AG08396 (cell line): ENCODE measurements around the gene ANXA3.
"Not testable (repeated sequence)": the region's sequence is repeated elsewhere in the genome, so short reads cannot be mapped to it uniquely, and the experiment has no call there.

ENCODE experiments used
- DNase-seq: peaks from one replicate; pipeline ENCODE4 v3.0.0; 2012; ENCODE audit warnings: low spot score, mixed read lengths

The ANXA3 gene

DNA sequence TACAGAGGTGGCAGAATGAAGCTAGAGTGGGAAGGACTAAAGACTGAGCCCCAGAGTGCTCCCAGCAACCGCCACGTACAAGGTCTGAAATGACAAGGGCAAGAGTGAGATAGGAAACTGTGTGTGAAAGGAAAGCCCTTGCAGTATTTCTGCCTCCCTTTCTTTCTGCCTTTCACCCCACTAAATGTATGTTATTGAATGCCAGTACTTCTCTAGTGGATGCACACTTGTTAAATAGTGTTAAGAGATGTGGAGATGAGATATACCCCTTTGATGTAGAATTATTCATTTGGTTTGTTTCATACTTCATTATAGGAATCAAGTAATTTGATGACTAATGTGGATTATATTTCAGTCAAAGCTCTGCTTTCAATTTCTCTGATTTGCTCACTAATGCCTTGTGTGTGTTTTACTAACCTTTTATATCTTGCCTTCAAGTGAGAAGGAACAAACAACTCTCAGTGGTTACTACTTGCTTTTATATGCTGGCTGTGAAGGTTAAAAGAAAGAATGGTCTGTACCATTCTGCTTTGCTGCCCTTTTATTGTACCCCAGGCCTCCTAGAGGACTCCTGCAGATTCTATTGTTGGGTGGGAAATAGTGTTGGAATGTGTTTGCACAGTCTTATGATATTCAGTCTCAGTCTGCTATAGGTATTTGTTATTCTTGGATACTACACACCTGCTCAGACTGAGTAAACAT, 8.0 kb upstream of the ANXA3 start:
- no peak for DNase-seq

DNA sequence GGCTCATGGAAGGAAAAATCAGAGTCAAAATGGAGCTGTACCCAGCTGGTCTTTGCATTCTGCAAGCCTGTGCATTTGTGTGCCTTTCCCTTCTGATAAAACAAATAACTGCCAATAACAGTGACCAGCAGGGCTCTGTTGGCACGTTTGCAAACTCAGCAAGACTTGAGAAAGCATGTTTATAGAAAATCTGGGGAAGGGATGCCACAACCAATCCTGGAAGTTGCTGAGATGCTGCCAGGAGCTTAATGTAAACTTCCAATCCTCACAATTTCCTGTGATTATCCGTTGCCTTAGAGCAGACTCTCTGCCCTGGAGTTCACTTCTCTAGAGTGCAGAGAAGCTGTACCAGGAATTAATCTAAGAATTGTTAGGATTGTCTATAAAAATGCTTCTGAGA, 6.9 kb upstream of the ANXA3 start:
- DNase-seq, result no peak

DNA sequence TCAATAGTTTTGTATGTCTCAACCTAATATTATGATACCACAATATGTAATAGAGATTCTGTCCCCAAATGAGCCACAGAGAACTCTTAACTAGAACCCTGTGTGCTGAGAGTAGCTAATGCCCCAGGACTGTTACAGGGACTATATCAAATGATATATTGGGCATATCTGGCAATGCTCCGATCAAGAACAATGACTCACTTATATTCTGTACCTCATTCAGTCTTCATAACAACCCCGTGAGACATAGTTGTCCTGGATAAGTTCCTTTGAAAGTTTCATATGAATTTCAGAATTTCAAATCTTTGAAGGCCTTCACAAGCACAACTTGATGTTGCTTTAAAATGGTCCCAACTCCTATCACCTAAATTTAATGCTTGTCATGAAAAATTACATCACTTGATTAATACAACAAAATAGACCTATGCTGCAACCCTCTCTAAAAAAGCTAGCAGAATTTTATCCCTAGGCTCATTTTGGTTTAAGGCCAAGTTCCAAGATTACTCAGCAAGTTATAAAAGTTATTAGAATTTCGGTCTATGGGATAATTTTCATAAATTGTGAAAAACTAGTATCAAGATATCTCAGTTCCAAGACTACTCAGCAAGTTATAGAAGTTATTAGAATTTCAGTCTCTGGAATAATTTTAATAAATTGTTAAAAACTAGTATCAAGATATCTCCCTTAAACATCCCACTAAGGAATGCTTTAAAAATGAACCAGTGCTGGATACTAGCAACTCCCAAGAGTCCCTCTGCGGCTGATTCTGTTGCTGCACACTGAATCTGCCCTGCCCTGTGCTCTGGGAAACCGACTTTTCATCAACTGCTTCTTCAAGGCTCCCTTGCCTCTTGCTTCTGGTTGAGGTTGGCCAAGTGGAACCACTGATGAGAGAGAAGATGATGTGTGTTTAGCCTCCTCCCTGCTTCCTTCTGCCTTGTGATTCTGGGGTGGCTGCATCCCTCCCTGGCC, 6.0 kb upstream of the ANXA3 start:
- peak; percentile 32 for DNase-seq

DNA sequence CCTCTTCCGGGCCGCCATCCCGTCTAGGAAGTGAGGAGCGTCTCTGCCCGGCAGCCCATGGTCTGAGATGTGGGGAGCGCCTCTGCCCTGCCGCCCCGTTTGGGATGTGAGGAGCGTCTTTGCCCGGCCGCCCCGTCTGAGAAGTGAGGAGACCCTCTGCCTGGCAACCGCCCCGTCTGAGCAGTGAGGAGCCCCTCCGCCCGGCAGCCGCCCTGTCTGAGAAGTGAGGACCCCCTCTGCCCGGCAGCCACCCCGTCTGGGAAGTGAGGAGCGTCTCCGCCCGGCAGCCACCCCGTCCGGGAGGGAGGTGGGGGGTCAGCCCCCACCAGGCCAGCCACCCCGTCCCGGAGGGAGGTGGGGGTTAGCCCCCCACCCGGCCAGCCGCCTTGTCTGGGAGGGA, 3.7 kb upstream of the ANXA3 start:
- DNase-seq, result not testable (repeated sequence)

DNA sequence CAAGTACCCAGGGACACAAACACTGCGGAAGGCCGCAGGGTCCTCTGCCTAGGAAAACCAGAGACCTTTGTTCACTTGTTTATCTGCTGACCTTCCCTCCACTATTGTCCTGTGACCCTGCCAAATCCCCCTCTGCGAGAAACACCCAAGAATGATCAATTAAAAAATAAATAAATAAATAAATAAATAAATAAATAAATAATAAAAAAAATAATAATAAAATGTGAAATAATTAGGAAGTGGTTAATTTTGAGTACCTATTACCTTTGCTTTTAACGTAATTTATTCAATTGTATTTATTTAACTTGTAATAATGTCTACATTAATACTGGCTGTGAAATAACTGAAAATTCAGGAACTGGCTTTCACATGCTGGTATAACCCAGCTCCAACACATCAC, 2.7 kb upstream of the ANXA3 start:
- not testable (repeated sequence) for DNase-seq

DNA sequence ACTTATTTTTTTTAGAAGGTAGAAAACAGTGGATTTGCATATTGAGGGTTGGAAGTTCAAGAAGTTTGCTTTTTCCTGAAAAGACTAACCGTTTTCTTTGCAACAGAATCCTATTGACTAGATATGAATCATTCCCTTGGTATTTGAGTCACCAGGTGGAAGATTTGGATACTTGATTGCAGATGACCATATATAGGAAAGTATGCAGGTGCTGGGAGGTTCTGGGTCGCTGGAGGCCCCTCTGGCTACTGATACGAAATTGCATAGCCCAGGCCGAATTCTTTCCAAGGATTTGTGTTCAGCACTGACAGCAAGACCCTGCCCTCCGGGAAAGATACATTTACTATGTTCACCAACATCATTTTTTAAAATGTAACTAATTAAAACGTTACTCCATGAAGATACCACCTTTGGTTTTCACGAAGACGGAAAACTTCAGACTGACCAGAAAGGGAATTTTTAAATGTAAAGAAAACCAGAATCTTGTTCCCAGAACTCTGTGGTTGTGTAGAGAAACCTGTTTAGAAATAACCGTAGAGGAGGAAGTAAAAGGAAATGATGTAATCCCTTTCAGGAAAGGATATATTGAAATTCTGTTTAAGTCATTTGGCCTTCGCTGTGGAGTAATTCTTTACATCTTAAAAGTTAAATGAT, 946 bp downstream of the ANXA3 start:
- DNase-seq, result no peak

DNA sequence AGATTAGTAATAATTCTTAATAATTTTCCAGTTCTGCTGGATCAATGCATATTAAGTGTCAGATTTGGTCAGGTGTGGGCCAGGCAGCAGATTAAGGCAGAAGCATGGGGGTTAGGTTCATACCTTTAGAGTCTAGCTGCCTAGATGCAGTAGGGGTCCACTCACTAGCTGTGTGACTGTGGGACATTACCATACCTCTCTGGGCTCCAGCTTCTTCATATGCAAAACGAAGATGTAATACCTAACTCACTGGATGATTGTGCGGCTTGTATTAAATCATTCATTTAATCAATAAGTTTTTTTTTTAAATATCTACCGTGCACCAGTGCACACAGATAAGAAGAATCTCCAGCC, 1.4 kb downstream of the ANXA3 start:
- DNase-seq, result no peak

DNA sequence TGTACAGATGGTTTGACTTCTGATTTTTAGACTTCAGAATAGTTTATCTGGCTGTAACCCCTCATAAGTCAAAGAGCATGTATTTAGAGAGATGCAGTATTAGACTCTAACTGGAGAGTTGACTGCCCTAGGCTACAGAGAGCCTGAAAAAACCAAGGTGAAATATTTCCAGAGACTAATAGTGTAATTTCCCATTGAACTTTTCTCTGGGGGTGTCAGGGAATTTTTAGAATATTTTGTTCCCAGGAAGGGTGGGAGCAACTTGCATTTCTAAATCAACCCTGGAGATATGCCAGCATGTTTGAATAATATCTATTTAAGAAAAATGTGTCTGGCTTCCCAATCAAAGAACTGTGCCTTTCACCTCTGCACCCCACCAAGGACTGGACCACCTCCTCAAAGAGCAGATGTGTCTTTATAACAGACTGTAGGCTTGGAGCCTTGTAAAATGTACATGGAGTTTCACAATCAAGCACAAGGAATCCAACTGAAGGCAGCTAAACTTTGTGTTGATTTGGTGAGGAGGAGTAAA, 2.0 kb downstream of the ANXA3 start:
- no peak for DNase-seq

DNA sequence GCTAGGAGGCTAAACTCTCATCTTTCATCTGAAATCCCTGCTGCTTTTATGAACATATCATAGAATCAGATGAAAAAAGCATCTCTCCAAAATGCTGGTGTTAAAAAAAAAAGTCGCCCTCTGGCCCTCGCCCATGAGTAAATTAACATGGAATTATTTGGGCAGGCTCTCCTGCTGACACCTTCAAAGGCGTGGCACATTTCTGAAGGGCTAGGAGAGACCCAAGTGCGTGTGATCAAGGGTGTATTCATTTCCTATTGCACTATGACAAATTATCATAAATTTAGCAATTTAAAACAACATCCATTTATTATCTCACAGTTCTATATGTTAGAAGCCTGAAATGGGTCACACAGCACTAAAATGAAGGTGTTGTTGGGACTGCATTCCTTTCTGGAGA, 5.1 kb downstream of the ANXA3 start:
- DNase-seq, result no peak

DNA sequence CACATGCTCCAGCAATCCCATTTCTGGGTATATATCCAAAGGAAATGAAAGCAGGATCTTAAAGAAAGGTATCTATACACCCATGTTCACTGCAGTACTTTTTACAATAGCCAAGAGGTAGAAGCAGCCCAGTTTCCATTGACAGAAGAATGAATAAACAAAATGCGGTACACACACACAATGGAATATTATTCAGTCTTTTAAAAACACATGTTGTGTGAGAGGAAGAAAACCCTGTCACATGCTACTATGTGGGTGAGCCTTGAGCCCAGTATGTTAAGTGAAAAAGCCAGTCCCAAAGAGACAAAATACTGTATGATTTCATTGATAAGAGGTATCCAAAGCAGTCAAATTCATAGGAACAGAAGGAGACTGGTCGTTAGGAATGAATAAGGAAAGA, 6.3 kb downstream of the ANXA3 start:
- DNase-seq, result no peak

DNA sequence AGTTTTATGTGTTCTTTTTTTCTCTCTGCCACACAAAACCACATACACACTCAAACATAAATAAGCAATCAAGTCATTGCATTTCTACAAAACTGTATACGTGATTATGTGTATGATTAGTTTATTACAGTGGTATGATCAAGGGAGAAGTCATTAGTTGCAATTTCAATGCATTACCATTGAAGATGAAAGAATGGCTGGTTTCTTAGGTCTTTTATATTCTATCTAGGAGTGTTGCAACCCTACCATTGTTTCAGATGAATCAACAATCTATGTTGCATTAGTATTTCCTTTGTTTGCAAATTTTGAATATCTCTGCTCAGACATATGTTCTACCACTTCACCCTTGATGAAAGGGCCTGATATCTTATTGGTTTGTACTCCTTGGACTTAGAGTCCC, 6.8 kb downstream of the ANXA3 start:
- no peak for DNase-seq

DNA sequence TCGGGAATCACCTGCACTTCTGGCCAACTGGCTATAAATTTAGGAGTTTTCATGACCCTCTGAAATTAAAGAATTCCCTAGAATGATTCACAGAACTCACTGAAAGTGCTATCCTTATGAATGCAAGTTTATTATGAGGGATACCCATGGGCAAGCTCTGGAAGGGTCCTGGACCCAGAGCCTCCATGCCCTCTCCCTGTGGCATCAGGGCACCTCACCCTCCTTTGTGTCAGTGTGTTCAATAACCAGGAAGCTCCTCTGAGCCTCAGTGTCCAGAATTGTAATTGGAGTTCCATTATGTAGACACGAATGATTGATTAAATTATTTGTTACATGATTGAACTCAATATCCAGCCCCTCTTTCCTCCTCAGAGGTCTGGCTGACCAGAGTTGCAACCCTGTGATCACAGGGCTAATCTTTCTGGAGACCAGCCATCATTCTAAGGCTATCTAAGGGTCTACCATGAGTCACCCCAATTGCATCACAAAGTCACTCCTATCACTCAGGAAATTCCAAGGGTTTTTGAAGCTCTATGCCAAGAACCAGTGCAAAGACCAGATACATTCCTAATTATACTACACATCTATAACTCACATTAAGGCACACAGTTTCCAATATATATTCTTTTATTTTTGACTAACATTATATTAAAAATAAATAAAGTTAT, 8.9 kb downstream of the ANXA3 start:
- DNase-seq, result peak; percentile 51

DNA sequence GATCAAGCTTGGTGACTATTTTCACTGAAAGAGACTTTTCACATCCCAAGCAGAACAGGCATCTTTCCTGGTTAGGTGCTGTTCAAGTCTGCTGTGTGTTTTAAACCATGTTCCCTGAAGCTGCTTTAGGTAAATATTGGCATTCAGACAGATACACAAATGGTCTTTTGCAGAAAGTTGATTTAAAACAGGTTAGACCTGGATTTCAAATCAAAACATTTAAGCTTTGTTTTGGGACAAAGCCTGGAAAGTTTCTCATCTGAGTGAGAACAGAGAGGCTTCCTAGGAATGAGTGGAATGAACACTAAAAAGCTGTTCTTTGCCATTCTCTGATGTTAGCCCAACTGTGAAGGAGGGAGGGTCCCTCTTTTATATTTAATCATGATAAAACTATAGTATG, 10.1 kb downstream of the ANXA3 start:
- DNase-seq, result no peak

DNA sequence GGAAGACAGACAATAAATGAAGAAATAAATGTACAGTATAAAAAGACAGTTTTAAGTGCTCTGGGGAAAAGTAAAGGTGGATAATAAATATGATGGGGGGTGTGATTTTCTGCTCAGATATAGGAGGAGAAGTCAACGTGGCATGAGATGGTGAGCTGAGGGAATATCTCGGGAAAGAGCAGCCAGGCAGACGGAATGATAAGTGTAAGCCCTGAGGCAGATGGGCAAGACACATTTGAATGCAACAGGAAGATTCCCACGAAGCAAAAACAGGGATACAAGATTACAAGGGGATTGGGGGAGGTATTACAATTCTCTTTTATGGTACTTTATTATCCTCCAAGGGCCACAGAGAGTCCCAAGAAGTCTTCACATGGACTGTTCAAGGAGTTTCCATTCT, 11.1 kb downstream of the ANXA3 start:
- no peak for DNase-seq

DNA sequence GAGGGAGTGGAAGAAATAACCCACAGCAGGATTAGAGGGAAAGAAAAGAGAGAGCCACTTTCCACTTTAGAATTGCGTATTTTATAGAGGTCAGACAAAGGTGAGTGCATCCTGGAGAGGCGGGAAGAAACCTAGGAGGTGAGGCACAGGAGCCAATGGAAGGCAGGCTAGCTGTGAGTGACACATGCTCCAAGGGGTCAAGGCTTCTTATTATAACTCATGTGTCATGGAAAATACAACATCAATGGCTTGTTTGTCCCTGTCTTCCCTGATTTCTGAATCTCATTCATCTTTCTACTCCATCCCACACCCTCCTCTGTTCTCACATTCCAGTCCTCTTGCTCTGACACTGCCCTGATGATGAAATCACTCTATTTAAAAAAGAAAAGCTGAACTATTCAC, 14.4 kb downstream of the ANXA3 start:
- DNase-seq, result no peak

DNA sequence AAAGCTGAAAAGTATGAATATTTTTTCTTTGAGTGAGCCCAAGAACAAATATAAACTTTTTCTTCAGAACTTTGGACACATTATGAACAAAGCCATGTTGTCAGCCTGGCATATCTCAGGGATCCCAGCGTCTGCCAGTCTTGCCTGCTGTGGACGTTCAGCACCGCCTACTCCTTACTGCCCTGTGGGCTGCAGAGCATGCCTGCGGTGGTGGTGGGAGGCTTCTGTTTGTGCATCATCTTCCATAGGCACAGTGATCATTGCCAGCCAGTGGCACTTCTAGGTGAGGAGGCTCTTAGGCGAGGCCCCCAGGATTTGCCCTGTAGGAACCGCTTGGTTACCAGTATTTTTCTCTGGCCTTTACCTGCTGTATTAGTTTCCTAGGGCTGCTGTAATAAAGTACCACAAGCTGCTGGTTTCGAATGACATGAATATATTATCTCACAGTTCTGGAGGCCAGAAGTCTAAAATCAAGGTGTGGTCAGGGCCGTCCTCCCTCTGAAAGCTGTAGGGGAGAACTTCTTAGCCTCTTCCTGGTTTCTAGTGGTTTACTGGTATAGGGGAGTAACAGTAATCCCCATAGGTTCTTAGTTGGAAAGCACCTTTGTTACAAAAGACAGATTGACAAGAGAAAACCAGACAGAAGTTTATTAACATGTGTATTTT, 15.4 kb downstream of the ANXA3 start:
- no peak for DNase-seq

DNA sequence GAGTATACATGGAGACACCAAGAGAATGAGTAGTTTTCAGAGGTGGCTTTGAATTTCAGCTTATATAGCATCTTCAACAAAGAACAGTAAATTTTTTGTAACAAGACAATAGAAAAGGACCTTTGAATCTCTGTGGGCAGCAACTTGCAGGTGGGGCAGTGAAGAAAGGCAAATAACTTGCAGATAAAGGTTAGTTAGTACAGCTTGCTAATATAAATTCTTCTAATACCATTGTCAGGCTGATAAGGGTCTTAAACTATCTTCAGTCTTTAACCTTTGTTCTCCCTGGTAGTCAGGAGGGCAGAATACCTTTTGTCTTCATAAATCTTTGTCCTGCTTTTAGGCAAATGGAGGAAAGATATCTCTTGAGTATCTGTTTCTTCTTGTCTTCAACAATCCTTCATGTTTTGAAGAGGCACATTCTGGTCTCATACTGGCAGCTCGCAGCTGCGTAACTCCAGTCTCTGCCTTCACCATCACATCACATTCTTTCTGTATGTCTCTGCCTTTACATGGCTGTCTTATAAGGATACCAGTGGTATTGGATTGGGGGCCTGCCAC, 16.0 kb downstream of the ANXA3 start:
- no peak for DNase-seq

DNA sequence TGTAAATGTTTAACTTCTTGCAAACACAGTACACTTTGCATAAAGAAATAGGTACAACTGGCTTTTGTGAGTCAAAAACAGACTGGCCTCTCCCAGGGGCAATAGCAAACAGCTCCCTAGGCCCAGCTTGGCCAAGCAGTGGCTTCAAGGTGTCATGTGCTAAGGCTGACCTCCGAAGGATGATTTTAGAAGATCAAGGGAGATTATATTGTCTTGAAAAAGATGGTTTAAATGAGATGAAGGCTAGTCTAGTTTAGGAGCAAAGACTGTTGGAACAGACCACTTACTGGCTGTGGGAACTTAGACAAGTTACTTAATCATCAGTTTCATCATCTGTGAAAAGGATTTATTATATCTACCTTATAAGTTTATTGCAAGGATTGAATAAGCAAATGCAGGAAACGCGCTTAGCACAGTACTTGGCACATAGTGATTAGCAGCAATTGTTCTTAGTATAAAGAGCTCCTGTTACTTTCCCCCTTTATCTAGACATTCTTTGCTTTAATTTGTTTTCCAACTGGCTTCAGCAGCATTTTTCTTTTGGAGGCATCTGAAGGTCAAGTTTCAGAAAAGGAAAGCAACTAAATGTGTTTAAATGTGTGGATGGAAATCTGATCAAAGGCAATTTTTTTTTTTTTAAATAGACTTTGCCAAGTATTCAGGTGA, 17.2 kb downstream of the ANXA3 start:
- no peak for DNase-seq

DNA sequence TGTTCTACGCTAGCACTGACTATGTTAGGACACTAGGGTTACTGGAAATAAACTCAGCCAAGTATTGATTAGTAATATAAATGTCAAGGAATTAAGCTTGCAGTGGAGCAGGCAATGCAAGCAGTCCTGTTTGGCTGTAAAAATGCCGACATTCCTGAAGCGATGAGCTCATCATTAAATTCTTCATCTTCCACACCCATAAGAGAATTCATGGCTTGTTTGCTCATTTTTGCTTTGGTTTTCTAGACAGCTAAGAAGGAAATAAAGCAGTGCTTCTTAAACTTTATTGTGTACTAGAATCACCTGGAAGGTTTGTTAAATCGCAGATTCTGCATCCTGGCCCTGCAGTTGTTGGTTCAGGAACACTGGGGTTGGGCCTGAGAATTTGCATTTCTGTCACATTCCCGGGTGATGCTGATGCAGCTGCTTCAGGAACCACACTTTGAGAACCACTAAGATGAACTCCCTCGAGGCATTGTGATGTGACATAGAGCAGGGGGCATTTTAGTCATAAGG, 17.8 kb downstream of the ANXA3 start:
- peak; percentile 58 for DNase-seq

DNA sequence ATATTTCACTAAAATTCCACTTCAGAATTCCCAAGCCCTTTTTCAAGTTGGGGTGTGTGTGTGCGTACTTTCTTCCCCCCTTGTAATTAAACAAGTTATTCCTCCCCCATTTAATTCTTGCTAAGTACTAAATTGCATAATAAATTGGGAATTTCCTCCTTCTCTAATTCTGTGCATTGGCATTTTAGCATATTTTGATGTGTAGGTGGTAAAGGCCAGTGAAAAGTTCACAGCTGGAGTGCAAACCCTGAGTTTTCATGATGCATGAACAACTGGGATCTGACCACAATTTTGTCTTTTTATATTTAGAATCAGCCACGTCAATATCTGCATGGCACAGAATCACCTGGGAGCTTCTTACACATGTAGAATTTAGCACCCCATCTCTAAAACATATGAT, 18.5 kb downstream of the ANXA3 start:
- DNase-seq, result no peak
